WERI-Rb-1 (cell line): ENCODE data around the gene RALGAPB.

Experiments used
- DNase-seq: peaks from one replicate; pipeline ENCODE4 v3.0.0-alpha.2; 2020
- H3K27ac ChIP-seq: fragments of 250-450 bp; sonication (Bioruptor Pico); 2 replicates; pipeline ENCODE4 v1.5.1; 2020; ENCODE audit warnings: mild to moderate bottlenecking, moderate library complexity
- H3K27me3 ChIP-seq: fragments of 250-450 bp; sonication (Bioruptor Pico); 2 replicates; pipeline ENCODE4 v1.5.1; 2021; ENCODE audit warnings: mild to moderate bottlenecking, low read depth, moderate library complexity; ENCODE audit not compliant: insufficient read depth, severe bottlenecking
- H3K36me3 ChIP-seq: fragments of 250-450 bp; sonication (Bioruptor Pico); 2 replicates; pipeline ENCODE4 v1.5.1; 2020; ENCODE audit warnings: mild to moderate bottlenecking, moderate library complexity
- H3K4me3 ChIP-seq: 2 replicates; pipeline ENCODE4 v1.5.1; 2011; ENCODE audit warnings: low read depth, mild to moderate bottlenecking, control low read depth, low read length
- H3K9me3 ChIP-seq: fragments of 250-450 bp; sonication (Bioruptor Pico); 2 replicates; pipeline ENCODE4 v1.5.1; 2021; ENCODE audit warnings: mild to moderate bottlenecking, moderate library complexity; ENCODE audit not compliant: severe bottlenecking
- CTCF ChIP-seq: IDR thresholded peaks from 2 replicates; pipeline ENCODE4 v1.5.1; 2011; ENCODE audit warnings: low read depth, mild to moderate bottlenecking, control low read depth, inconsistent platforms, low read length

The RALGAPB gene

GRCh38 chr20:38586181-38586525 lies 113.5 kb downstream of the RALGAPB start:
- TF ChIP-seq CTCF = no peak
- Histone ChIP-seq H3K36me3 (no peaks in the 10 kb centered on the region), H3K27ac (no peak overlapping the region), H3K4me3 (no peak overlapping the region), H3K9me3 (no peaks in the 10 kb centered on the region), H3K27me3 (no peaks in the 10 kb centered on the region)
- no peak for DNase-seq

- Histone ChIP-seq H3K27me3 (no peaks in the 10 kb centered on the region), H3K4me3 (no peak overlapping the region), H3K36me3 (no peaks in the 10 kb centered on the region), H3K27ac (no peak overlapping the region), H3K9me3 (no peaks in the 10 kb centered on the region)
- DNase-seq = no peak
- no peak for TF ChIP-seq CTCF
Measured at GRCh38 chr20:38588303-38588702, 115.7 kb downstream of the RALGAPB start.

GRCh38 chr20:38589351-38589750 lies 116.7 kb downstream of the RALGAPB start:
- no peak for TF ChIP-seq CTCF

GRCh38 chr20:38589967-38590675 lies 117.5 kb downstream of the RALGAPB start:
- Histone ChIP-seq H3K36me3 (no peaks in the 10 kb centered on the region), H3K27ac (no peak overlapping the region), H3K9me3 (no peaks in the 10 kb centered on the region), H3K27me3 (no peaks in the 10 kb centered on the region), H3K4me3 (no peak overlapping the region)
- DNase-seq = no peak
- TF ChIP-seq CTCF = no peak

More at GRCh38 chr20:38589351-38589750, 116.7 kb downstream of the RALGAPB start:
- Histone ChIP-seq H3K9me3 (no peaks in the 10 kb centered on the region), H3K36me3 (no peaks in the 10 kb centered on the region), H3K27ac (no peak overlapping the region), H3K27me3 (no peaks in the 10 kb centered on the region), H3K4me3 (no peak overlapping the region)
- DNase-seq = no peak

DNA sequence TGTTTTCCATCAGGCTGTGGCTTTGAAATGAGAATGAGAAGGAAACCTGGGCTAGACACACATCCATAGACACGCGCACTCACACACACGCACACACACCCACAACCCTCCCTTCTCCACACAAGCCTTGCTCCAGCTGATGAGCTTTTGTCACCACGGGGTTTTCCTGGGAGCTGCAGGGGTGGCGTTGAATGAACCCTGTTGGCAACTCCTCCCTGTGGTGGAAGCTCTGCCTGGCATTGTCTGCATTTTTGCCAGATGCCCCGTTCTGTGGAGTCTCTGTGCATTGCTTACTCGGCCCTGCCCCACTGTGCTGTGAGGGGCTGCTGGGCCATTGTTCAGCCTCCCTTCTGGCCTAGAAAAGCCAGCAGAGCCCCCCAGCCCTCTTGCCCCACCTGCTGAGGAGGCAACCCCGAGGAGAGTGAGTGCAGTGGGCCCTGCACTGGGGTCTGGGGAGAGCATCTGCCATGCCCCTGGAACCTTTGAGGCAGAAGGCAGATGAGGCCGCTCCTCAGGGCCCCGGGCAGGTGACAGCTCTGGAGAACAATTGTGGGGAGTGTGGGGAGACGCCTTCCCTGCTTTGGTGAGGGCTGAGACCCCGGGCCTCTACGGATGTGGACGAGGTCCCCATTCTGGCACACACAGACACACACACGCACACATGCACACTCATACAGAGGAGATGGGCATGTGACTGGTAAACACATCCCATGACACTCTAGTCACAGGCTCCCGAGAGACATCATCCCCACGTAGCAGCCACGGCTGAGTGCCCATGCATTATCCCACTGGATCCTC lies 118.2 kb downstream of the RALGAPB start:
- DNase-seq = no peak
- Histone ChIP-seq H3K27me3 (no peaks in the 10 kb centered on the region), H3K36me3 (no peaks in the 10 kb centered on the region), H3K9me3 (no peaks in the 10 kb centered on the region), H3K27ac (no peak overlapping the region), H3K4me3 (no peak overlapping the region)
- TF ChIP-seq CTCF = no peak
